Ovary (tissue), 3 donors: ENCODE data around the gene ADAMTS17.

Source experiments
- EP300 ChIP-seq: sonication (generic); formaldehyde crosslinking; IDR thresholded peaks from one replicate; pipeline ENCODE4 v1.6.1; 2017; ENCODE audit warnings: antibody characterized with exemption
- POLR2A ChIP-seq: fragments of 450-650 bp; IDR thresholded peaks from one replicate; pipeline ENCODE4 v1.6.1; 2017; ENCODE audit warnings: antibody characterized with exemption, mild to moderate bottlenecking, moderate library complexity
- TF ChIP-seq, protein P1 (sequence below), 3 donors: fragments of 450-650 bp in 2 of 3; fragments of 200-600 bp in 1 of 3; IDR thresholded peaks; one replicate each; pipeline versions ENCODE4 v1.5.1 to v1.8.0; 2016 to 2022; ENCODE audit warnings: antibody characterized with exemption in 3 of 3, mild to moderate bottlenecking in 1 of 3
- donor health status: DM: no; HTN: no; CAD: no.

DNA sequence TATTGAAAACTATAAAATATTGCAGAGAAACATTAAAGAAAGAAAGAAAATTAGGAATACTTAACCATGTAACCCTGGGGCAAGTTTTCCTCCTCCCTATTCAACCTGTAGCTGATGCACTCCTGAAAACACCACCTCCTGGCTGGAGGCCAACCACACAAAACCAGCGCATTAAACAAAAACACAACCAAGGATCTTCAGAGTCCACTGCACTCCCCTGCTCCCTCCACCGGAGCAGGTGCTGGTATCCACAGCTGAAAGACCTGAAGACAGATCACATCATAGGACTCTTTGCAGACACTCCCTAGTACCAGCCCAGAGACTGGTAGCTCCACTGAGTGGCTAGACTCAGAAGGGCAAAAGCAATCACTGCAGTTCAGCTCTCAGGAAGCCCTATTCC lies 13.6 kb upstream of the ADAMTS17 start:
- TF ChIP-seq, protein P1, sequence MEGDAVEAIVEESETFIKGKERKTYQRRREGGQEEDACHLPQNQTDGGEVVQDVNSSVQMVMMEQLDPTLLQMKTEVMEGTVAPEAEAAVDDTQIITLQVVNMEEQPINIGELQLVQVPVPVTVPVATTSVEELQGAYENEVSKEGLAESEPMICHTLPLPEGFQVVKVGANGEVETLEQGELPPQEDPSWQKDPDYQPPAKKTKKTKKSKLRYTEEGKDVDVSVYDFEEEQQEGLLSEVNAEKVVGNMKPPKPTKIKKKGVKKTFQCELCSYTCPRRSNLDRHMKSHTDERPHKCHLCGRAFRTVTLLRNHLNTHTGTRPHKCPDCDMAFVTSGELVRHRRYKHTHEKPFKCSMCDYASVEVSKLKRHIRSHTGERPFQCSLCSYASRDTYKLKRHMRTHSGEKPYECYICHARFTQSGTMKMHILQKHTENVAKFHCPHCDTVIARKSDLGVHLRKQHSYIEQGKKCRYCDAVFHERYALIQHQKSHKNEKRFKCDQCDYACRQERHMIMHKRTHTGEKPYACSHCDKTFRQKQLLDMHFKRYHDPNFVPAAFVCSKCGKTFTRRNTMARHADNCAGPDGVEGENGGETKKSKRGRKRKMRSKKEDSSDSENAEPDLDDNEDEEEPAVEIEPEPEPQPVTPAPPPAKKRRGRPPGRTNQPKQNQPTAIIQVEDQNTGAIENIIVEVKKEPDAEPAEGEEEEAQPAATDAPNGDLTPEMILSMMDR (IDR thresholded peaks at IDR 0.05) = no peak
- TF ChIP-seq POLR2A = no peak
- no peak for TF ChIP-seq EP300
